GM19351 (cell line): Measurements from ENCODE around the gene SCUBE3.
A peak's percentile ranks its signal among the peaks of the same experiment; 100 is the strongest.

Experiments
- ATAC-seq: cut with Tn5 transposase; IDR thresholded peaks from one replicate; pipeline ENCODE4 v1.9.1; 2021; ENCODE audit warnings: mild to moderate bottlenecking, moderate library complexity; ENCODE audit not compliant: unreplicated experiment

The SCUBE3 gene

DNA sequence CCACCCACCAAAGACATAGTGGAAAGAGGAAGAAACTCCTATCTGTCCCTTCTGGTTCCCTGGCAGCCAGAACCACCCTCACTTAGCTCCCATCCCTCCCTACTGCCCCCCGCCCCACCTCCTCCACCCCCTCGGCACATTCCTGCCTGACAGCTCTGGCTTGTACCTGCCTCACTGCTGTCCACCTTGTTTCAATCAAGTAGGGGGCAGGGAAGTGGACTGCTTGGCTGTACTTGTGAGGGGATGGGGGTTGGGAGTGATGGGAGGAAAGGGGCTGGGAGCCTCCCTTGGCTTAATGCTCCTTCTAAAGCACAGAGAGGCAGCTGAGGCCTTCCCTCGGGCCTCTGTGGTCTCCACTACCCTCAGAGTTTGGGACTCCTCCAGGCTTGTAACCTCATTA lies 23.7 kb downstream of the SCUBE3 start:
- no peak for ATAC-seq

DNA sequence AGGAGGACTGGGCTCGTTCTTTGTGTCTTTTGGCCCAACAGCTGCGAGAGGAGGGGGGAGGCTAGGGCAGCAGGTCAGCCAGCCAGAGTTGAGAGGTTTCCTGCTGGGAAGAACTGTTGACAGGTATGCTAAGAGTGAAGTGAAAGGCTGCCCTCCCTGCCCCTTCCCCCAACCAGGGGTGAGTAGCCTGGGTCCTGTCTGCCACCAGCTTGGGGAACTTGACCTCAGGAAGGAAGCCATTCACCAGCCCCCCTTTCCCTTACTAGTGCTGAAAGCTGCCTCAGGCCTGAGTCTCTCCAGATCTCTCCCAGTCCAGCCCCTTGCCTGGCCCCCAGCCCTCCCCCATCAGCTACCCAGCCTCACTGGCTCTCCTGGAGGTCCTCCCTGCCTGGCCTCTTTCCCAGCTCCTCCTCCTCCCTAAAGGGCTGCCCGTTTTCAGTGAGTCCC lies 25.1 kb downstream of the SCUBE3 start:
- ATAC-seq: no peak

DNA sequence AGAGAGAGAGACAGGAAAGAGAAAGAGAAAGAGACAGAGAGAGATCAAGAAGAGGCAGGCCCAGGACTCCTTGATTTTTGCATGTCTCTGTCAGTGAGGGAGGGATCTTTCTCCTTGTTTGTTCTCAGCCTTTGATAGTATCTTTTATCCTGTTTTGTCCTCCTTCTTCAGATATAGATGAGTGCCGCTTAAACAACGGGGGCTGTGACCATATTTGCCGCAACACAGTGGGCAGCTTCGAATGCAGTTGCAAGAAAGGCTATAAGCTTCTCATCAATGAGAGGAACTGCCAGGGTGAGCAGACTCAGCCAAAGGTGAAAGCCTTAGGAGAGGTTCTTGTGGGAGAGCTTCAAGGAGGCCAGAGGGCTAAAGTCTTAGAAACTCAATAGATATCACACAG lies 25.8 kb downstream of the SCUBE3 start:
- ATAC-seq: no peak

DNA sequence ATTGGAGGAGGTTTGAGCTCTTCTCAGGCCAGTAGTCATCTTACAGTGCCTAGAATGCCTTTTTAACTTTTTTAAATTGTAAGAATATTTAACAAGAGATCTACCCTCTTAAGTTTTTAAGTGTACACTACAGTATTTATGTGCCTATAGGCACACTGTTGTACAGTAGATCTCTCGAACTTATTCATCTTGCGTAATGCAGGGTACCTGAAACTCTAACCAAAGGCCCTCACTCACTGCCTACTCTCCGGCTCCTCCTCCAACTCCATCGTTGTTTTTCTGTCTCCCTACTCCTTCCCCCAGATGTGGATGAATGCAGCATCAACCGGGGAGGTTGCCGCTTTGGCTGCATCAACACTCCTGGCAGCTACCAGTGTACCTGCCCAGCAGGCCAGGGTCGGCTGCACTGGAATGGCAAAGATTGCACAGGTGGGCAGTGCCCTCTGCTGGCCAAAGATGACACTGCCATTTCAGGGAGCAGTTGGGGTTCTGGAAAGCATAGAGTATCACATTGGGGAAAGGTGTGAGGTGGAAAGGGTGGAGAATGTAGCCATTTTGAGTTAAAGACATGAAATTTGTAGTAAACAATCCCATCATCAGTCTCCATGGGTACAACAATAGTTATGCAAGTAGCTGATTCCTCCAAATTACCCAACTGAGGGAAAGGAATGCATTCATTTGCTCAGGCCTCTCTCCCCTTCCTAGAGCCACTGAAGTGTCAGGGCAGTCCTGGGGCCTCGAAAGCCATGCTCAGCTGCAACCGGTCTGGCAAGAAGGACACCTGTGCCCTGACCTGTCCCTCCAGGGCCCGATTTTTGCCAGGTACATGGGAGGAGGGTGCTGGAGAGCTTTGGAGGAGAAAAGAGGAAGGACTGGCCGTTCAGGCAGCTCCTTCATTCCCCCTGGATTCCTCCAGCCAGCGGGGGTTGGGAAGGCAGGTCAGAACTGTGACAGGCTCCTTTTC lies 27.4 kb downstream of the SCUBE3 start:
- ATAC-seq: peak; percentile 49

GRCh38 chr6:35242486-35242885 lies 28.7 kb downstream of the SCUBE3 start:
- no peak for ATAC-seq

DNA sequence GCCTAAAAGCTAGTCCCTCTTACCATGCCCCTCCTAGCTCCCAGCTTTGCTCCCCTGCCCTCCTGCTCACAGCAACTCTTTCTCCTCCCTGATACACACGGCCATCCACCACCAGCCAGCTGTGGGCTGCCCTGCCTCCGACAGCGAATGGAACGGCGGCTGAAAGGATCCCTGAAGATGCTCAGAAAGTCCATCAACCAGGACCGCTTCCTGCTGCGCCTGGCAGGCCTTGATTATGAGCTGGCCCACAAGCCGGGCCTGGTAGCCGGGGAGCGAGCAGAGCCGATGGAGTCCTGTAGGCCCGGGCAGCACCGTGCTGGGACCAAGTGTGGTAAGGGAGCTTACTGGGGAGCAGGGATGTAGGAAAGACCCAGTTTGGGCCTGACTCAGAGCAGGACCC lies 29.1 kb downstream of the SCUBE3 start:
- ATAC-seq: no peak

DNA sequence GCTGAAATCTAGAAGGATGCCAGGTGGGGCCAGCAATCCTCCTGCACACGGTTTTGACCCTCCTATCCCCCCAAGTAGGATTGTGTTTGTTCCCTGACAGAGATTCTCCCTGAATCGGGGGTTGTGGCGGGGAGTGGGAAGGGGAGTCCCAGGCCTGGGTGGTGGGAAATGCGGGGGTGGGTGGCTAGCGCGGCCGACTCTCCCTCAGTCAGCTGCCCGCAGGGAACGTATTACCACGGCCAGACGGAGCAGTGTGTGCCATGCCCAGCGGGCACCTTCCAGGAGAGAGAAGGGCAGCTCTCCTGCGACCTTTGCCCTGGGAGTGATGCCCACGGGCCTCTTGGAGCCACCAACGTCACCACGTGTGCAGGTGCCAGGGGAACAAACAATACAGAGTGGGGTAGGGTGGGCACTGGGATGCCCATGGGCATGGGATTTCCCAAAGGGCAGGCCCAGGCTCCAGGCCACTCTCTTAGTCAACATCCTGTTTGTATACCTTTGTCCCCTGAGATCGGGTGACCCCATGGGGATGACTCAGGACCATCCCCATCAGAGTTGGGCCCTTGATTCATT lies 29.7 kb downstream of the SCUBE3 start:
- no peak for ATAC-seq

GRCh38 chr6:35244551-35244950 lies 30.8 kb downstream of the SCUBE3 start:
- no peak for ATAC-seq

DNA sequence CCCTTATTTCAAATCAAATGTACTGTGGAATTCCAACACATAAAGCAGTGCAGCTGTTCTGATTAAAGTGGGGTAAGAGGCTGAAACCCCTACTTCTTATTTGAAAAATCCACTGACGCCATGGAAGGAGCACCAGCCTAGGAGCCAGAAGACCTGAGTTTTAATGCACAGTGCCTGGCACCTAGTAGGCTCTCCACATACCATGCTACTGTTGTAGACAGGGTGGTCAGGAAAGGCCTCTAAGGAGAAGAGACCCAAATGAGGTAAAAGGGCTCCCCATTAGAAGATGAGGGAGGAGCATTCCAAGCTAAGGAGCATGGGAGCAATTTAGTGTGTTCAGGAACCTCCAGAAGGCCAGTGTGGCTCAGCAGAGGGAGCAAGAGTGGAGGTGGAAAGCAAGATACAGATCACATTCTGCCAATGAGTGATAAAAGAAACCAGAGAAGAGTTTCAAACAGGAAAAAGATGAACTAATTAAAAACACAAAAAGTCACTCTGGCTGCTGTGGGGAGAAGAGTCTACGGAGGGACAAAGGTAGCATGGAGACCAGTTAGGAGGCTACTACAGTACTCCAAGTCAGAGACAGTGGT lies 34.0 kb downstream of the SCUBE3 start:
- ATAC-seq: no peak

DNA sequence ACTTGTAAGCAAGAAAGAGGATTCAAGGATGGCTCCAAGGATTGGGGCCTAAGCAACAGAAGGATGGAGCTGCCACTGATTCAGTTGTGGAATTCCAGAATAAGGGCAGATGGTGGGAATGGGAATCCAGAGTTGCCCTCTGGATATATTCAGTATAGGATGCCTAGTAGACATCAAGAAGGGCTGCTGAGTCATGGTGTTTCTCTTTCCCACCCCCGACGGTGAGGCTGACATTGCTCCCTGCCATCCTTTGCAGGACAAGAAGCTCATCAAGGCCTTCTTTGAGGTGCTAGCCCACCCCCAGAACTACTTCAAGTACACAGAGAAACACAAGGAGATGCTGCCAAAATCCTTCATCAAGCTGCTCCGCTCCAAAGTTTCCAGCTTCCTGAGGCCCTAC lies 34.5 kb downstream of the SCUBE3 start:
- no peak for ATAC-seq

DNA sequence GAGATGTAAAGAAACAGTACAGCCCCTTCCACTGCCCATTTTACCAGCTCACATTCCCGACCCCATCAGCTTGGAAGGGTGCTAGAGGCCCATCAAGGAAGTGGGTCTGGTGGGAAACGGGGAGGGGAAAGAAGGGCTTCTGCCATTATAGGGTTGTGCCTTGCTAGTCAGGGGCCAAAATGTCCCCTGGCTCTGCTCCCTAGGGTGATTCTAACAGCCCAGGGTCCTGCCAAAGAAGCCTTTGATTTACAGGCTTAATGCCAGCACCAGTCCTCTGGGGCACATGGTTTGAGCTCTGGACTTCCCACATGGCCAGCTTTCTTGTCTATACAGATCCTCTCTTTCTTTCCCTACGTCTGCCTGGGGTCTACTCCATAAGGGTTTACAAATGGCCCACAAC lies 35.2 kb downstream of the SCUBE3 start:
- ATAC-seq: no peak

- no peak for ATAC-seq
Measured at GRCh38 chr6:35251949-35252348, 38.2 kb downstream of the SCUBE3 start.

DNA sequence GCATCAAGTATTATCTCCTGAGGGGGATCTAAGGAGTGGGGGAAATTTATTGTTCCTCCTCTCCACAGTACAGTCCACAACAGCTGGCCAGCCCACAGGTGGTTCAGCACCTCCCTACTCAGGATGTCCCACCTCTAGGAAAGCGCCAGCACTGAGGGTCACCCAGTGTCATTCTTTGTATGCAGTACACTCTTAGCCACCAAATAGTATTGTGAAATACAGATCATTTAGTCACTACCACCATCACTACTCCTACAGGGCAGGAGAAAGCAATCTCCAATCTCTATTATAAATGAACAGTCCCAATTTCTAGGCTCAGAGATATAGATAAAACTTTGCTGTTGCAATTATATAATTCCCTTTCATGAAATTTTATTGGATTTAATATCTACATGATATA lies 39.5 kb downstream of the SCUBE3 start:
- no peak for ATAC-seq

DNA sequence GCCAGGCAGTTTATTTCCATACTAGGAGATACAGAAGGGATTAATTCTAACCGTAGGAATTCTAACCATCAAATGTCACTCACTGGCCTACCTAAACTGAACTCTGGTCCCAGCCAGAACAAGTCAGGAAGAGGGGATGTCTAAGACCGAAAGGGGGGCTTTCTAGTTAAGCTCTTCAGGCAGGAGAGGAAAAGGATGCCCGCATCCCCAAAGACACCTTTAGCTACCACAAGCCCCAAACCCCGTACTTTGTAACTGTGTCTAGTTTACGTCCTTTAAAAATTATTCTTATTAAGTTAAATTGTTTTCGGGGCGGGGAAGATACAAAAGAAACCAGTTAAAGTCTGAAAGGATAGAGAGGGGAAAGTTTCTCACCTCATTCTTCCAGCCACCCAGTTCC lies 44.6 kb downstream of the SCUBE3 start:
- no peak for ATAC-seq

DNA sequence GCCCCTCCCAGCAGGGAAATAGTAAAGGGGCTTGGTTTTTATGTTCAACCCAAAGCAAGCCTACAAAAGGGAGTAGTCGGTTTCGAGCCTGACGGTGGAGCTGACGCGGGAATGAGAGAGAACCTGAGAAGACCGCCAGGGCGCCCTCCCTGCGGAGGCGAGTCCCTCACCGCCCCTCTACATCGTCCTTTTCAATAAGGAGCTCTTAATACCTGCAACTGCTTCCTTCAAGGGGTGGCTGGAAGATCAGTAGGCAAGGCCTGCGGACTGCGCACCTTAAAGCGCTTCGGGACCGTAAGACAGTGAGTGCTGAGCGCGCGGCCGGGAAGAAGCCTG lies 45.1 kb downstream of the SCUBE3 start:
- peak; percentile 28 for ATAC-seq

DNA sequence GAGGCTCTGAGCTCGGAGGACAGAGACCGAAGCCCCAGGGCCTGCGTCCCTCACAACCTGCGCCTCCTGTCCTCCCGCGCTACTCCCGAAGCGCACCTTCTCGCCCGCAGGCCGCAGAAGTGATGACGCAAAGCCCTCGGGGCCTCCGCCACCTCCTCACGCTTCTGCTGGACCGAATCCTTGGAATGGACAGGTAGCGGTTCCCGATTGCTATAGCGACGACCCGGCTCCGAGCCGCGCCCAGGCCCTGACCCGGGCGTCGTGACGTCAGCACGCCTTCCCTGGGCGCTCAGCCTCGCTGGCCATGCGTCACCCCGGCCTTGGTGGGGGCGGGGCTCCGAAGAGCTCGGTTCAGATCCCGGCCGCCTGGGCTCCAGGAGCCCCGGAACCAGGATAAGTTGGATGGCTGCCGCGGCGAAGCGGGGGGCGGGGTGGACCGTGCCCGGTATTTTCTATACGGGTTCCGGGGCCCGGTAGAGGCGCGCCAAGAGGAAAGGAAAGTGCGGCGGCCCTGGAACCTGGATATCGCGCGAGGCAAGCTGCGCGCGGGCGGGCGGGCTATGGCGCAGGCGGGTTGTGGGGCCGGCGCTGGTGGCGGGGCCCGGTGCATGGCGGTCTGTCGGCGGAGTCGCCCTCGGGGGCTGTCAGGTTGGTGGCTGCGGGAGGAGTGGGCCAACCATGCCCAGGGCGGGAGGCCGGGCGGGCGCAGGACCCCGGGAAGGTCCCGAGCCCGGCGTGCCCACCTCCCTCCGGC lies 45.6 kb downstream of the SCUBE3 start, which contains the start of gene ZNF76:
TSS of gene ZNF76 (plus strand) at position 542 of the 754 bp plus-strand sequence. CDS start 21,417 bp downstream, outside the sequence.
- ATAC-seq: peak; percentile 80

- peak; percentile 36 for ATAC-seq
Measured at GRCh38 chr6:35259948-35260590, 46.3 kb downstream of the SCUBE3 start.

- ATAC-seq: no peak
Measured at GRCh38 chr6:35260591-35261570, 47.1 kb downstream of the SCUBE3 start.

GRCh38 chr6:35262596-35262995 lies 48.8 kb downstream of the SCUBE3 start:
- ATAC-seq: no peak
